Placental pericyte (primary cell): ENCODE measurements around the gene MARCHF3. TPM values are rescaled to one million over a fixed set of nuclear protein-coding genes. Genes with fewer than 3 reads are reported as not detected.

ENCODE experiments used
- total RNA-seq: library from RNA; depleted of rRNA; stranded (reverse); fragments of >200 nt; gene quantifications from 2 replicates; pipeline ENCODE4 v1.2.3, GENCODE V29; 2012

Gene MARCHF3, protein sequence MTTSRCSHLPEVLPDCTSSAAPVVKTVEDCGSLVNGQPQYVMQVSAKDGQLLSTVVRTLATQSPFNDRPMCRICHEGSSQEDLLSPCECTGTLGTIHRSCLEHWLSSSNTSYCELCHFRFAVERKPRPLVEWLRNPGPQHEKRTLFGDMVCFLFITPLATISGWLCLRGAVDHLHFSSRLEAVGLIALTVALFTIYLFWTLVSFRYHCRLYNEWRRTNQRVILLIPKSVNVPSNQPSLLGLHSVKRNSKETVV
- 22.5 and 44.0 TPM in 2 replicates for total RNA-seq

DNA sequence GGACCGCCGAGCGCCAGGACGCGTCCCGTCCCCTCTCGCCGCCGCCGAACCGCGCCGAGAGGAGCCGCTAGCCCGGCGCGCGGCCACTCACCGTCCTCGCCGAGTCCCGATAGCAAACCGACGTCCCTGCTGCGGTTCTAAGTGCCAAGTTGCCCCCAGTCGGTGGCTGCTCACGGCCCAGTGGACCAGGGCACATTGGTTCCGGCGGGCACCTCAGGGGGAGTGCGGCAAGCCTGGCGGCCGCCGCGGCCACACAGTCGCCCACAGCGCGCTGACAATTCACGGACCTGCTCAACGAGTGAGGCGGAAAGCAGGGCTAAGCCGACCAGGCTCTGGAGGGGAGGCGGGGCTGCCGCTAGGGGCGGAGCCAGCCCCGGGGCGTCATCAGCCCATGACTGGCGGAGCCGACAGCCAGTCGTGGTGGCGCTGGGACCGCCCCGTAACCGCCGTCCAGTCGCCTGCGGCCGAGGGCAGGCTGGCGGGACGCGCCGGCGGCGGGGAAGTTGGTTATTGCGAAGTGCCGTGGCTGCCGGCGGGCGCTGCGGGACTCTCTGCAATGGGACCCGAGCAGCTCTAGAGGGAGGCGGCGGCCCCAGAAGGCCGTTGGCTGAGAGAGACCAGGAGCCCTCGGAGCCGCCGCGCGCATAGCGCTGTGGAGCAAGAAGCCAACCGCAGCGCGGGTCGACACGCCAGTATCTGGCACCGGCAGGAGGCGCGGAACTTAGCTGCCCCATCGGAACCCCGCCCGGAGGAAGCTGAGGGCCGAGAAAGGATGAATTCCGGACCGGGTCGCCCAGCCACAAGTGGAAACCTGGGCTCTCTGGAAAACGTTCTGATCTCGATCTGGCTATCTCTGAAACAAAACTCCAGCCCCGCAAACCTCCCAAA lies at the start of gene MARCHF3:
MARCHF3 (minus strand) TSS at position 300 of the 888 bp plus-strand sequence. CDS start 112,387 bp downstream, outside the sequence.

DNA sequence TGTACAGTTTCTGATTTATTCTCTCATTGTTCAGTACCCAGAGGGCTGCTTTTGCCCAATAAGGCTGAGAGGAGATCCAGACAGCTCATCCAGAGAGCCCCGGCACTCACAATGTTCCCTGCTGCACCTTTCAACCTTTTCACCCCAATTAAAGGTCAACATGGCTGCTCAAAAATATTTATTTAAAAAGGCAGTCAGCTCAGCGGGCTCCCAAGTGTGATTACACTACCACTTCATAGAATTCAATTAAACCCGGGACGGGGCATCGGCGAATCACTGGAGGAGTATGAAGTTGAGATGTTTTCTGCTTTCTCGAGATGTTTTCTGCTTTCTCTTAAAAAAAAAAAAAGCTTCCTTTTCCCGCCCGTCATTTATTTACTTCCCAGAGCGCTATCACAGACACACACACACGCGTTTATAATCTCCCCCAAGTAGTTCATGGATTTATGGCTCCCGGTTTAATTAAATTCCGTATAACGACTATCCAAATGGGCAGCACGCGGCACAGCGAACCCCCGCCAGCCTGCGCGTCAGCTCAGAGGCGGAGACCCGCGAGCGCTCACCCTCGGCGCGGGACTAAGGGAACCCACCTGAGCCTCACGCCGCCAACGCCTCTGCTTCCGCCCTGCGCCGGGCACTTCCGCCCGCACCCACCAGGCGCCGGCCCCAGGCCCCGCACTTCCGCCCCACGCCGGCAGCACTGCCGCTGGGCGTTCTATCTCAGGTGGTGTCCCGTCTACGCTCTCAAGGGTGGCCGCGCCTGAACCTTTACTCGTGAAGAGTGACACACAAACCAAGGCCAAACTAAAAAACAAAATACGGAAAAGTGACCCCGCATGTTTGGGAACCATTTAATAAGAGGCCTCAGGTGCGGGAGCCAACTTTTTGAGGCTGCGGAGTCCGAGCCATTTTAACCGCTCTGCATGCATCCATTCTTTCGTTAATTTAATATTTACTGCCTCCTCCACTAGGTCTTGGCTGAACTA lies 42.8 kb upstream of the MARCHF3 start, which contains the start of gene C5orf63:
C5orf63 (minus strand) TSS at position 642 of the 986 bp plus-strand sequence. CDS start 14,507 bp downstream, outside the sequence.

Other genes starting within 250 kb of the MARCHF3 start
- 3.5 and 3.6 TPM in 2 replicates for gene C5orf63, start 42.9 kb upstream of the MARCHF3 start, total RNA-seq